Loucy (cell line): ENCODE results near the gene CGN.

Source experiments
- EZH2phosphoT487 ChIP-seq: fragments of 200-600 bp; IDR thresholded peaks from 2 replicates; pipeline ENCODE4 v1.6.1; 2018; ENCODE audit warnings: antibody characterized with exemption, mild to moderate bottlenecking, moderate library complexity, borderline replicate concordance
- TF ChIP-seq, protein P1 (sequence below): fragments of 200-600 bp; sonication (generic); conservative IDR thresholded peaks from 2 replicates; pipeline ENCODE4 v1.5.1; 2014; ENCODE audit warnings: mild to moderate bottlenecking, antibody characterized with exemption, low read length

DNA sequence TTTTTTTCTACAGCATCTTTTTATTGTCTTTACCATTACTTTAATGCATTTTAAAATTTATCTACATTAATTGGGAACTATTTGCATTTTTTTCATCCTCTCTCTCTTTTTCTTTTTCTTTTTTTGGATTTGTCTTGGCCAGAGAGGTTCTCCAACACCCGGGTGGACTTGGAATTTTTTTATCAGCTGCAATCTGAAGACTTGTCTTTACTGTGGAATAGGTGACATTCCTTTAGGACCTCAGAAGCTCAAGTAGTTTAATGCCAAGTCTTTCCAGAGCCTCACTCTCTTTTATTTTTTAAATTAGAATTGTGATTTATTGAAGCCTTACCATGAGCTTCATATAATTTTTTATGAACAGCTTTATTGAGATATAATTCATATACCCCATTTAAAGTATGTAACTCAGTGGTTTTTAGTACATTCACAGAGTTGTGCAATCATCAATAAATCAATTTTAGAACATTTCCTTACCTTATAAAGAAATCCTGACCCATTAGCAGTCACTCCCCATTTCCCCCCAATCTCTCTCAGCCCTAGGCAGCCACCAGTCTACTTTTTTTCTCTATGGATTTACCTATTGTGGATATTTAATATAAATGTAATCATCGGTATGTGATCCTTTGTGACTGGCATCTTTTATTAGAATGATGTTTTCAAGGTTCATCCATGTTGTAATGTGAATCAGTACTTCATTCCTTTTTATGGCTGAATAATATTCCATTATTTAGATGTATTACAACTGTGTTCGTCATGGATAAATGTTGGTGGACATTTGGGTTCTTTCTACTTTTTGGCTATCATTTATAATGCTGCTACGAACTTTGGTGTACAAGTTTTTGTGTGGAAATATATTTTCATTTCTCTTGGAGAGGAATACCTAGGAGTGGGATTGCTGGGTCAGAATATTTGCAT is 35.1 kb downstream of the CGN start:
- TF ChIP-seq, protein P1, sequence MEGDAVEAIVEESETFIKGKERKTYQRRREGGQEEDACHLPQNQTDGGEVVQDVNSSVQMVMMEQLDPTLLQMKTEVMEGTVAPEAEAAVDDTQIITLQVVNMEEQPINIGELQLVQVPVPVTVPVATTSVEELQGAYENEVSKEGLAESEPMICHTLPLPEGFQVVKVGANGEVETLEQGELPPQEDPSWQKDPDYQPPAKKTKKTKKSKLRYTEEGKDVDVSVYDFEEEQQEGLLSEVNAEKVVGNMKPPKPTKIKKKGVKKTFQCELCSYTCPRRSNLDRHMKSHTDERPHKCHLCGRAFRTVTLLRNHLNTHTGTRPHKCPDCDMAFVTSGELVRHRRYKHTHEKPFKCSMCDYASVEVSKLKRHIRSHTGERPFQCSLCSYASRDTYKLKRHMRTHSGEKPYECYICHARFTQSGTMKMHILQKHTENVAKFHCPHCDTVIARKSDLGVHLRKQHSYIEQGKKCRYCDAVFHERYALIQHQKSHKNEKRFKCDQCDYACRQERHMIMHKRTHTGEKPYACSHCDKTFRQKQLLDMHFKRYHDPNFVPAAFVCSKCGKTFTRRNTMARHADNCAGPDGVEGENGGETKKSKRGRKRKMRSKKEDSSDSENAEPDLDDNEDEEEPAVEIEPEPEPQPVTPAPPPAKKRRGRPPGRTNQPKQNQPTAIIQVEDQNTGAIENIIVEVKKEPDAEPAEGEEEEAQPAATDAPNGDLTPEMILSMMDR, result no peak
- TF ChIP-seq EZH2phosphoT487, result no peak
